HG02798 (cell line): ENCODE data around the gene PGBD2.
A peak's percentile ranks its signal among the peaks of the same experiment; 100 is the strongest.
"Not testable (repeated sequence)": the region's sequence is repeated elsewhere in the genome, so short reads cannot be mapped to it uniquely, and the experiment has no call there.

ENCODE experiments used
- ATAC-seq: cut with Tn5 transposase; IDR thresholded peaks from one replicate; pipeline ENCODE4 v1.9.1; 2021; ENCODE audit warnings: mild to moderate bottlenecking; ENCODE audit not compliant: unreplicated experiment, poor library complexity

The PGBD2 gene

DNA sequence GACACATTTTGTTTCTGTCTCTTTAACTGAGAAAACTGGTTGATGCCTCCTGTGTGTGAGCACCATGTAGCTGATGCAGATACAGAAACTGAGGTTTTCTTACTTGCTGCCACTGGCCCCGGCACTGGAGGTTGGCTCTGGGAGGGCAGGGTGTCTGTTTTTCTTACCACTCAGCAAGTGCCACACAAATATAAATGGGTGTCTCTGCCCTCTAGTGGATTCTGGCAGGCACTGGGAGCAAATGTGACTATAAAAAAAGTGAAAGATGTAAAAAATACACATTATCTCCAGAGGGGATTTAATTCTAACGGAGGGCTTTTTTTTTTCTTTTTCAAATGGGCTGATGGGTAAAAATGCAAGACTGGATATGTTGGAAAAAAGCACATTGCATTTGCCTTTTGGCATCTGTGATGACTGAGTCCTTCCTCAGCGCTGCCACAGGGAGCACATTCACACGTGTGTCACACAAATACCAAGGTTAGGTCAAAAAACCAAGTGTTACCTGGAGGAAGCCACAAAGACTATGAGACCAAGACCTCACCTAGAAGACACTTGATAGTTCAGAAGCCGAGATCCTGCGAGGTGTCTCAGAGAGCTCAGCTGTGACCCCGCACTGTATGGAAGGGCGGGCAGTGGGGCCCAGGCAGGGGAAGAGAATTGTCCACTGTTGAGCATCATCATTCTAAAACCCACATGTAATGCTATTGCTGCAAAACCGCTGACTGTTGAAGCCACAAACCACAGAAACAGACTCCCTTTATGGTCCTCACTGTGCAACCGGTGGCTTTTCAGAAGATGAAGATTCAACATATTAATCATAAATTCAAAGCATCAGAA lies 18.9 kb downstream of the PGBD2 start:
- ATAC-seq, result peak; percentile 84

- ATAC-seq, result not testable (repeated sequence)
Observed at GRCh38 chr1:248925859-248926258, 19.8 kb downstream of the PGBD2 start.

DNA sequence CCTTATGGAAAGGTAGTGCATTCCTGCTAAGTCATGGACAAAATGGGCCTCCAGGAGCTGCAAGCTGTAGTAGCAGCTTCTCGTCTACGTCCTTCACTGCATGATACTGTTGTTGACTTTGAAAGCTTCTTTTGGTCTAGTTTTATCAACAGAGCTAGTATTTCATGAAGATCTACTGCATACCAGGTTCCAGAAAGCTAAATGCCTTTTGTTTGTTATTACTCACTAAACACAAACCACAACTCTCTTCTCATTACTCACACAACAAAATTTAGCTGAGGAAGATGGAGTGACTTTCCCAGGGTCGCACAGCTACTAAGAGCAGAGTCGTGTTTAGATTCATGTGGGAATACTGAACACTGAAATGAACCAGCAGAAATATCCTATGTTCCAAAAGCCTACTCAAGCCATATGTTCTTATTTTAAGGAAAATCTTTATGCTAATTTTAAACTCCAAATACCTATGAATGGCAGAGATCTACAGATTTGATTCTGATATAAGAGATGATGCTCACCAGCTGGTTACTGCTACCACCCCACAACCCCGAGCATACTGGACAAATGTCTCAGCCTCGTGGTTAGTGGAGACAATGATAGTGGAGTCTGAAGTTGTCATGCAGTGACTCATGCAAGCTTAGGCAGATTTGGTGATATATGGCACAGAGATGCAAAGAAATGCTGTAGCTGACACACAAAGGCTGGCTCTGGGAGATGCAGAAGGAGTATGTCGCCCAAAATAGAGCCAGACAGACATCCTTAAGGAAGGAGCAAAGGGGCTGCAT lies 20.6 kb downstream of the PGBD2 start:
- ATAC-seq, result no peak

DNA sequence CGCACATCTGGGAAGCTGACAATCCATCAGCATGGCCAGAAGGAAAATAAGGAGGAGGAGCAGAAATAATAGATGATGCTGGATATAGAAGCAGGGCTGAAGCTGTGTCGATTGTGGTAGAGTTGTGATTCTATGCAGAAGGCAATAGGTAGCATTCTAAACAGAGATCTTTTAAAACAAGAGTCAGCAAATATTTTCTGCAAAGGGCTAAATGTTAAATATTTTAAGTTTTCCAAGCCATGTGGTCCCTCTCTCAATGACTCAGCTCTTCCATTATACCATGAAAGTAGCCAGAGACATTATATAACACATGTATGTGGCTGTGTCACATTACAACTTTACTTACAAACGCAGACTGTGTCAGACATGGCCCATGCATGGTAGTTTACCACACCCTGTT lies 21.2 kb downstream of the PGBD2 start:
- ATAC-seq, result not testable (repeated sequence)

DNA sequence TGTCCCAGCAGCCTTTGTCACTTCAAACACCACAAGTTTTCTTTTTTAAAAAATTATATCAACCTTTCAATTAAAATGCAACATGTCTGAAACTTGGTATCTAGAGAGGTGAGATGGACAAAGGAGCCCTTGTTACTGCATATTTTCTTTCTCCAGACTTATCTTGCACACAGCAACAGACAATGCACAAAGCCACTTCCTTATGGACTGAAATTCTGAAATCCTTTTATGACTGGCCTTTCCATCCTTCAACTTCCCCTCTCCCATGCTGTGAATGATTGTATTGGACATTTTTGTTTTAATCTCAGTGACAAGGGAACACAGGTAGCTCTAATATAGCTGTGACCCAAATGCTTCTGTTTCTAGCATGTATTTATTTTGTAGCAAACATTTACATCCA lies 22.1 kb downstream of the PGBD2 start:
- ATAC-seq, result not testable (repeated sequence)

DNA sequence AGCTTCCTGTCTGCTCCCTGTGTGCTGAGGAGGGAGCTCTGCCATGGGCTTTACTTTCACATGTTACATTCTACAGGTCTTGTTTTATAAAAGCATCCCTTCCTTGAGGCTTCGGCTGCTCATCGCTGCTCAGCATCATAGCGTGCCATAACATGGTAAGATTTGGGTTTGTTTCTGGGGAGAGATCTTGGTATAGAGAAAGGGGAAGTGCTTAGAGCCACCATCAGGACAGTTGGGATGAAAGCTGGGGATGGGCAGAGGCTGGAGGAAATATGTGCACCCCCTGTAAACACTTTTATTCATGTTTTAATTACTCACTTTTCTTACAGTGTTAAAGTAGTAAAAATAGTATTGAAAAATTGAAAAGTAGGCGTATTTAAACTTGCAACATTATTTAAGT lies 24.0 kb downstream of the PGBD2 start:
- ATAC-seq, result not testable (repeated sequence)

GRCh38 chr1:248938173-248938809 lies 32.3 kb downstream of the PGBD2 start:
- not testable (repeated sequence) for ATAC-seq

DNA sequence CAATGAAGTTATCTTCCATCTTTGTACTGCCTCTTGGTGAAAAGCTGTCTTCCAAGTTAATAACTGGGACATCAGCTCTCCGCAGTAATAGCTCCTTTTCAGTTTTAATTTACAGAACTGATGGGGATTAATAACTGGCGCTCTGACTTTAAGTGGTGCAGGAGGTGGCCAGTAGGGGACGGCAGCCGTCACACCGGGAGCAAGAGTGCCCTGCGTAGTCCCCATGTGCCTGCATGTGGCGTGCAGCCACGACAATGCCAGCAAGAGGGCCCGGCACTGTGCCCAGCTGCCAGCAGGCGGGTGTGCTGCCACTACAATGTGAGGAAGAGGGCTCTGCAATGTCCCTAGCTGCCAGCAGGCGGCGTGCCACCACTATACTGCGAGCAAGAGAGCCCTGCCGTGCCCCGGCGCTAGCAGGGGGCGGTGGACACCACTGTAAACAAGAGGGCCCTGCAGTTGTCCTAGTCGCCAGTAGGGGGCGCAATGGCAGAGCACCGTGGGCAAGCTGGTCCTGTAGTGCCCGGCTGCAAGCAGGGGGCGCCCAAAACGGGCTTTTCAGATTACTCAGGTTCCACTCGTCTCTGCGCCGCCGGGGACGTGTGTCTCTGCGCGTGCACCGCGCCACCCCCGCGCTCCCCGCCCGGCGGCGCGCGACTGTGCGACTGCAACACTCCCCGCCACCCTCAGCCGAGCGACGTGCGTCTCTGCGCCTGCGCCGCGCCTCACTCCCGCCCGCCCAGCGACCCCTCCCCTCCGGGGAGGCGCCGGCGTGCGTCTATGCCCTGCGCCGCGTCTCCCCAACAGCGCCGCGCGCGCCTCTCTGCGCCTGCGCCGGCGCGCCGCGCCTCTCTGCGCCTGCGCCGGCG lies 38.3 kb downstream of the PGBD2 start:
- ATAC-seq, result not testable (repeated sequence)

DNA sequence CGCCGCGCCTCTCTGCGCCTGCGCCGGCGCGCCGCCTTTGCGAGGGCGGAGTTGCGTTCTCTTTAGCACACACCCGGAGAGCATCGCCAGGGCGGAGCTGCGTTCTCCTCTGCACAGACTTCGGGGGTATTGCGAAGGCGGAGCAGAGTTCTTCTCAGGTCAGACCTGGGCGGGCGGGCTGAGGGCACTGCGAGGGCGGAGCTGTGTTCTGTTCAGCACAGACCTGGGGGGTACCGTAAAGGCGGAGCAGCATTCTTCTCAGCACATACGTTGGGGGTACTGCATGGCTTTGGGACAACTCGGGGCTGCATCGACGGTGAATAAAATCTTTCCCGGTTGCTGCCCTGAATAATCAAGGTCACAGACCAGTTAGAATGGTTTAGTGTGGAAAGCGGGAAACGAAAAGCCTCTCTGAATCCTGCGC lies 39.0 kb downstream of the PGBD2 start:
- not testable (repeated sequence) for ATAC-seq

DNA sequence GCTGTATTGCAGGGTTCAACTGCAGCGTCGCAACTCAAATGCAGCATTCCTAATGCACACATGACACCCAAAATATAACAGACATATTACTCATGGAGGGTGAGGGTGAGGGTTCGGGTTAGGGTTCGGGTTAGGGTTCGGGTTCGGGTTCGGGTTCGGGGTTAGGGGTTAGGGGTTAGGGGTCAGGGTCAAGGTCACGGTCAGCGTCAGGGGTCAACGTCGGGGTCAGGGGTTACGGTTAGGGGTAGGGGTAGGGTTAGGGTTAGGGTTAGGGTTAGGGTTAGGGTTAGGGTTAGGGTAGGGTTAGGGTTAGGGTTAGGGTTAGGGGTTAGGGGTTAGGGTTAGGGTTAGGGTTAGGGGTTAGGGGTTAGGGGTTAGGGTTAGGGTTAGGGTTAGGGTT lies 39.4 kb downstream of the PGBD2 start:
- not testable (repeated sequence) for ATAC-seq

- ATAC-seq, result not testable (repeated sequence)
Observed at GRCh38 chr1:248945856-248946416, 39.9 kb downstream of the PGBD2 start.
